Stomach smooth muscle (tissue), 2 donors: ENCODE results near the gene FRMD6.

Experiments used
- H3K27ac ChIP-seq: one replicate; pipeline ENCODE4 v1.7.0; 2013; ENCODE audit warnings: mild to moderate bottlenecking, low read length, inconsistent platforms
- H3K27me3 ChIP-seq, 2 donors: one replicate each; pipeline ENCODE4 v1.7.0; 2013; ENCODE audit warnings: low read length in 2 of 2; ENCODE audit not compliant: insufficient read depth in 2 of 2, control insufficient read depth in 1 of 2
- H3K36me3 ChIP-seq, 2 donors: one replicate each; pipeline ENCODE4 v1.7.0; 2013; ENCODE audit warnings: low read length in 2 of 2; ENCODE audit not compliant: control insufficient read depth in 2 of 2, insufficient read depth in 2 of 2
- H3K4me1 ChIP-seq: one replicate; pipeline ENCODE4 v1.7.0; 2013; ENCODE audit warnings: low read length; ENCODE audit not compliant: control insufficient read depth, insufficient read depth
- H3K4me3 ChIP-seq, 2 donors: one replicate each; pipeline ENCODE4 v1.7.0; 2013; ENCODE audit warnings: low read length in 2 of 2
- H3K9ac ChIP-seq, 2 donors: one replicate each; pipeline ENCODE4 v1.7.0; 2013; ENCODE audit warnings: low read length in 2 of 2, mild to moderate bottlenecking in 1 of 2
- H3K9me3 ChIP-seq, 2 donors: one replicate each; pipeline ENCODE4 v1.7.0; 2013; ENCODE audit warnings: low read length in 2 of 2; ENCODE audit not compliant: control insufficient read depth in 2 of 2
- donor health status: healthy.
- donor health status: Pancreatic carcinoma.

FRMD6 gene

DNA sequence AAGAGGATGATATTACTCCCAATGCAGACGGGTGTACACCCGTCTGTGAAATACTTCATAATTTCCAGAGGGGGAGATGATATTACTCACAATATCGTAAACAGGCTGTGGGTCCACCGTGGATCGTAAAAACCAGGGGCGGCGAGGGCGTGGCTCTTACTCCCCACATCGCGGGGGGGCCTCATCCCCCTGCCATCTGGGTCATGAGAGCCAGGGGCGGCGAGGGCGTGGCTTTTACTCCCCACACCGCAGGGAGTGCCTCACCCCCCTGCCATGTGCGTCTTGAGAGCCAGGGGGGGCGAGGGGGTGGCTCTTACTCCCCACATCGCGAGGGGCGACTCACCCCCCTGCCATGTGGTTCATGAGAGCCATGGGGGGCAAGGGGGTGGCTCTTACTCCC is 122.5 kb downstream of the FRMD6 start:
- Histone ChIP-seq H3K36me3 (no peaks in the 10 kb centered on the region), H3K27me3 (no peaks in the 10 kb centered on the region), H3K9ac (no peak overlapping the region), H3K4me1 (peaks cover 4% of the 10 kb centered on the region), H3K27ac (no peak overlapping the region), H3K9me3 (no peaks in the 10 kb centered on the region), H3K4me3 (no peak overlapping the region)

GRCh38 chr14:51776102-51776894 is 124.6 kb downstream of the FRMD6 start:
- Histone ChIP-seq H3K27me3 (no peaks in the 10 kb centered on the region), H3K36me3 (no peaks in the 10 kb centered on the region), H3K4me3 (peak overlapping the region in 1 of 2 donors; percentile 15), H3K9me3 (no peaks in the 10 kb centered on the region), H3K27ac (no peak overlapping the region), H3K4me1 (peaks cover 4% of the 10 kb centered on the region), H3K9ac (no peak overlapping the region)

- Histone ChIP-seq H3K27me3 (no peaks in the 10 kb centered on the region), H3K9ac (no peak overlapping the region), H3K36me3 (no peaks in the 10 kb centered on the region), H3K4me1 (peaks cover 4% of the 10 kb centered on the region), H3K27ac (no peak overlapping the region), H3K4me3 (peak overlapping the region; percentile 29 to 41), H3K9me3 (no peaks in the 10 kb centered on the region)
These were observed 128.4 kb downstream of the FRMD6 start for GRCh38 chr14:51780006-51780692.
